Upper lobe of right lung (tissue), 1 donor: ENCODE data around the gene SLC9C1. TPM values are rescaled to one million over a fixed set of nuclear protein-coding genes. Genes with fewer than 3 reads are reported as not detected.

Experiments
- ATAC-seq: fragments of 200-7000 bp; cut with Tn5 transposase; one replicate; pipeline ENCODE4 v1.9.1; 2020; ENCODE audit warnings: mild to moderate bottlenecking, moderate library complexity
- DNase-seq: peaks from one replicate; pipeline ENCODE4 v3.0.0-alpha.2; 2020
- H3K27ac ChIP-seq: fragments of 200-600 bp; one replicate; pipeline ENCODE4 v1.8.0; 2022
- H3K27me3 ChIP-seq: fragments of 200-600 bp; one replicate; pipeline ENCODE4 v1.8.0; 2022; ENCODE audit warnings: mild to moderate bottlenecking
- H3K36me3 ChIP-seq: fragments of 200-600 bp; one replicate; pipeline ENCODE4 v1.8.0; 2022
- H3K4me1 ChIP-seq: fragments of 200-600 bp; one replicate; pipeline ENCODE4 v1.8.0; 2022
- H3K4me3 ChIP-seq: fragments of 200-600 bp; one replicate; pipeline ENCODE4 v1.8.0; 2022; ENCODE audit warnings: mild to moderate bottlenecking
- H3K9me3 ChIP-seq: fragments of 200-600 bp; one replicate; pipeline ENCODE4 v1.8.0; 2022
- intact Hi-C: fragments of 100-400 bp; cut with DNase I; formaldehyde crosslinking; loops from one replicate; pipeline ENCODE4 v1.11.0; 2022
- total RNA-seq: library from RNA; stranded (reverse); fragmentation: NEBNext Ultra II Directional; extraction: Animal tissue kit (Norgen Biotek cat#: 25700); gene quantifications from one replicate; pipeline ENCODE4 v1.2.1, GENCODE V29; 2021
- TF ChIP-seq, protein P1 (sequence below): fragments of 200-600 bp; IDR thresholded peaks from one replicate; pipeline ENCODE4 v1.8.0; 2022; ENCODE audit warnings: antibody characterized with exemption
- donor health status: DM: no; HTN: yes; CAD: no; lungs with severe emphysema.

SLC9C1 gene
- total RNA-seq, 1 donor from 2014 or later: not detected

DNA sequence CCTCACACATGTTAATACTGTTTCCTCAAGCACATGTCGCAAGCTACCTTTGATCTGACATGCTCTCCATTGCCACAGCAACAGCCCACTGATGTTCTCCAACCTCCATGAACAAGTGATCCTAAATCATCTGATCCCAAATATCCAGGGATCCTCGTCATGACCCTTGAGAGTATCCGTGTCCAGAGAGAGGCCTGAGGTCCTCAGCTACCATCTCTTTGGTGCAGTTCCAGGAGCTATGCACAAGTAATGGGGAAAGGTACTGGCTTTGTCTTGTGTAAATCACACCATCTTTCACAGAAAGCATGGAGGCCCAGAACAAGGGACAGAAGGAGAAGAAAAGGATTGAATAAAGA lies 163.4 kb downstream of the SLC9C1 start:
- ATAC-seq: no peak
- Histone ChIP-seq H3K27ac (no peak overlapping the region), H3K4me3 (no peak overlapping the region), H3K36me3 (no peaks in the 10 kb centered on the region), H3K9me3 (no peaks in the 10 kb centered on the region), H3K27me3 (no peaks in the 10 kb centered on the region), H3K4me1 (no peaks in the 10 kb centered on the region)
- TF ChIP-seq, protein P1, sequence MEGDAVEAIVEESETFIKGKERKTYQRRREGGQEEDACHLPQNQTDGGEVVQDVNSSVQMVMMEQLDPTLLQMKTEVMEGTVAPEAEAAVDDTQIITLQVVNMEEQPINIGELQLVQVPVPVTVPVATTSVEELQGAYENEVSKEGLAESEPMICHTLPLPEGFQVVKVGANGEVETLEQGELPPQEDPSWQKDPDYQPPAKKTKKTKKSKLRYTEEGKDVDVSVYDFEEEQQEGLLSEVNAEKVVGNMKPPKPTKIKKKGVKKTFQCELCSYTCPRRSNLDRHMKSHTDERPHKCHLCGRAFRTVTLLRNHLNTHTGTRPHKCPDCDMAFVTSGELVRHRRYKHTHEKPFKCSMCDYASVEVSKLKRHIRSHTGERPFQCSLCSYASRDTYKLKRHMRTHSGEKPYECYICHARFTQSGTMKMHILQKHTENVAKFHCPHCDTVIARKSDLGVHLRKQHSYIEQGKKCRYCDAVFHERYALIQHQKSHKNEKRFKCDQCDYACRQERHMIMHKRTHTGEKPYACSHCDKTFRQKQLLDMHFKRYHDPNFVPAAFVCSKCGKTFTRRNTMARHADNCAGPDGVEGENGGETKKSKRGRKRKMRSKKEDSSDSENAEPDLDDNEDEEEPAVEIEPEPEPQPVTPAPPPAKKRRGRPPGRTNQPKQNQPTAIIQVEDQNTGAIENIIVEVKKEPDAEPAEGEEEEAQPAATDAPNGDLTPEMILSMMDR: no peak
- no peak for DNase-seq
- intact Hi-C loops: no loop called here

DNA sequence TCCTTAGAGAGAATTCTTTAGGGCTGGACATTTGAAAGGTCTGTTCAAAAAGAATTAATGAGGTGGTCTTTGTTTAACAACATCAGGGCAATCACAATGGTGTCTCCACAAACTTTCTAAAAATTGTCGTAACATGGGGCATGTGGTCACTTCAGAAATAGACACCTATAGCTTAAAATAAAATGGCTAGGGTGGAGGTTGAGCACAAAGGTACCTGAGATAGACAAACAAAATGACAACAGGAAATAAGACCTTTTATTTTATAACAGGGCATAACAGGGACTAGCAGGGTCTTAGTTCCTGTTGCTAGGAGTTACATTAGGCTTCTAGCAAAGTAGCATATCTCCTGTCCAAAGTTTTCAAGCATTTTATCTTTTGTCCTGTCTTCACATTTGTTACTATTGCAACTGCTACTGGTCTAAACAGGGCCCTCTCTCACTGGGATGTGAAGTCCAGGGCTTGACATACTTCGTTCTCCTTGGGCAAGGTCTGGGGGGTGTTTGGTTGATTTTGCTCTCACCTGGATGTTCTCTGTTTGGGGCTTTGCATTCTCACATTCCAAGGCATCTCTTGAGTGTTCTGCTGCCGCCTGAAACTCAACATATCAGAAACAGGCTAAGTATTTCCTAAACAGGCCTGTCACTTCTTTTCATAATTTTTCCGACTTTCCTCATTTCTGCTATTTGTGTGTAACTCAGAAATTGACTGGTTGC lies 163.9 kb downstream of the SLC9C1 start:
- intact Hi-C loops: no loop called here
- Histone ChIP-seq H3K9me3 (no peaks in the 10 kb centered on the region), H3K4me3 (no peak overlapping the region), H3K27me3 (no peaks in the 10 kb centered on the region), H3K4me1 (no peaks in the 10 kb centered on the region), H3K36me3 (no peaks in the 10 kb centered on the region), H3K27ac (no peak overlapping the region)
- TF ChIP-seq, protein P1: no peak
- no peak for ATAC-seq
- DNase-seq: no peak

DNA sequence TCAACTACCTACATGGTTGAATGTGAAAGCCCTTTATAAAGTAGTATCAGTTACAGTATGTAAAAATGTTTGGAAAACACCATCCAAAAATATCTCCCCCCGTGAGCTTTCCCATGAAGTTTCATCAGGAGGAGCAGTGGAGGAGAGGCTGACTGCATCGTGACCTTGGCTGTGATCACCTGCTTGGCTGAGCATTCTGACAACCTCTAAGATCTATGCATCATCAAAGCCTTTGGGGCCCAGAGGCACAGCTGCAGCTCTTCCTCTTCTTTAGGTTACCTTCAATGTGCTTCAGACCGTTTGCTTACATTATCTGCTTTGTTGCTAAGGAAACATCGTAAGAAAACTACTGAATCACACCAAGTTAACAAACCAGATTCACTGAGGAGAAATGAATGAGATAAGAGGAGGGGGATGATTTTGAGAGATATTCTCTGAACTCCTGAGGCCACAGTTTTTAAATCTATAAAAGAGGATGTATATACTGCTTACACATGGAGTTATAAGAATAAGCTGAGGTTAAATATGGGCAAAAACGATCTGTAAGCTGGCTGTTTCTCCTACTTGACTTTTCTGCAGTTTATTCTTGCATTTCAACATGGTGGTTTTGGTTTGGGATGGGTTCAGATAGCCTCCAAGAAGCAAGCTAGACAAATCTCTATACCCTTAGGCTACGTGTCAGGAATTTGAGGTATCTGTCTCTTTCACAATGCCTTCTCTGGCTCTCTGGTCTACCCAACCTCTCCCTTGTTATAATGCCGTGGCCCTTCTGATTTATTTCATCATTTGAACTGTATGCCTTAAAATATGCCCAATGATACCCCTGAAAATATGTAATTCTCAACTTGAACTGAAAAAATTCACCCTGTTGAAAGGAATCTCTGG lies 164.9 kb downstream of the SLC9C1 start:
- intact Hi-C loops: no loop called here
- no peaks in the 10 kb centered on the region for H3K4me1 ChIP-seq
- TF ChIP-seq, protein P1: no peak
- H3K27ac ChIP-seq: no peak overlapping the region
- no peaks in the 10 kb centered on the region for H3K27me3 ChIP-seq
- DNase-seq: no peak
- H3K36me3 ChIP-seq: no peaks in the 10 kb centered on the region
- H3K4me3 ChIP-seq: no peak overlapping the region
- no peak for ATAC-seq
- no peaks in the 10 kb centered on the region for H3K9me3 ChIP-seq

DNA sequence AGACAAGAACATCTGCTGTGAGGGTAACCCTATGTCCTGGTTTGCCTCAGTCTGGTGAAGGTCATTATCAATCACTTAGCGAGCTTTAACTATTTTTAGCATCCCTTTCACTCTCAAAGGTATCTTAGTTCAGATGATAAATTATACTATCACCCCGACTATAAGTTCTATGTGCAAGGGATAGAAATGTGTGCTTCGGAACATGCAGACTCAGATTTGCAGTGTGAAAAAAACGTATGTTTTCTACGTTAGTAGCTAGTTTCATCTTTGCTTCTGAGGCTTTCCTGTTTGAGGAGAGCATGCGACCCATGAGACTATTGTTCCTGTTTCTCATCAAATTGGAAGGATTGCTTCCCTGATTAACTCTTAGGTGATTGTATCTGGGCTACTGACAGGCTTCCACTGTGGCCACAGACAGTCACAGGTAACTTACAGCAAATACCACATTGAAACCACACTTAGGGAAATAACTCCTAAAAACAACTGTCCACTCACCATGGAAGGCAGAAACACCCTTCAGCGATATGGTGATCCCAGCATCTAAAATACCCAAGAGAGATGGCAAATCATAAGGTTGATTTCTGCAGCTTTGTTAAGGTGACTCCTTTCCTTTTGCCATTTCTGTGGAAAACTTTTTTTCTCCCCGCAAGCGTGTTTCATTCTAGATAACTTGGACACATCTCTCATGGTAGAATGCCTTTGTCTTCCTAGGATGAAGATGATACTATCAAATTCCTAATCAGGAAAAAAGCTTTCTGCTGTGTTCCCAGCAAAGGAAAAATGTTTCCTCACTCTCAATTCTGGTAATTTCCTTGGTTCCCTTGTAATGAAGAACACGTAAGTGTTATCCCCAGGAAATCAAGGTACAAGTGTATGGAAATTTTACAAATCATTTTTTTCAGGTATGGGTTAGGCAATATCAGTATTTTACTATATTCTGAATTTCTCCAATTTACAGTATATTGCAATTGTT lies 166.2 kb downstream of the SLC9C1 start:
- intact Hi-C loops: no loop called here
- no peaks in the 10 kb centered on the region for H3K4me1 ChIP-seq
- DNase-seq (no peak), ATAC-seq (no peak)
- no peak overlapping the region for H3K27ac ChIP-seq
- H3K27me3 ChIP-seq: no peaks in the 10 kb centered on the region
- no peak overlapping the region for H3K4me3 ChIP-seq
- H3K36me3 ChIP-seq: no peaks in the 10 kb centered on the region
- no peaks in the 10 kb centered on the region for H3K9me3 ChIP-seq
- TF ChIP-seq, protein P1: no peak

DNA sequence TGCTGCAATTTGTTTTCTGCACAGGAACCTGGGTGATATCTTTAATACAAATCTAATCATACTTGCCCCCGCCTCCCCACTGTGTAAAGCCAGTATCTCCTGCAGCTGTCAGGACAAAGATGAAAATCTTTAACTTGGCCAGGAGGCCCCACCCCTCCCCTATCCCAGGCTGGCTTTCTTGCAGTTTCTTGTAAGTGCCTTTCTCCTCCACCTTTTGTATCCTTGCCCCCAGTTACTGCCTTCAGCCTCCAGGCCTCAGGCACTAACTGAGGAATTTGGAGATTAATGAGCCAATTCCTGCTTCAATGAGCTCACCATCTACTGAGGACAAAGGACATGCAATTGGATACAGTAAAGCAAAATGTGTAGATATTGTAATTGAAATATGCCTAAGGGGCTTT lies 167.5 kb downstream of the SLC9C1 start:
- H3K27ac ChIP-seq: no peak overlapping the region
- H3K36me3 ChIP-seq: no peaks in the 10 kb centered on the region
- DNase-seq (no peak), ATAC-seq (no peak)
- no peak overlapping the region for H3K4me3 ChIP-seq
- H3K9me3 ChIP-seq: no peaks in the 10 kb centered on the region
- no peaks in the 10 kb centered on the region for H3K27me3 ChIP-seq
- TF ChIP-seq, protein P1: no peak
- intact Hi-C loops: no loop called here
- no peaks in the 10 kb centered on the region for H3K4me1 ChIP-seq
